ENCODE measurements around the gene GATAD2B. TPM values are rescaled to one million over a fixed set of nuclear protein-coding genes. Genes with fewer than 3 reads are reported as not detected.
"Not testable (repeated sequence)": the region's sequence is repeated elsewhere in the genome, so short reads cannot be mapped to it uniquely, and the experiment has no call there.

The GATAD2B gene
- total and polyA plus RNA-seq, 4 donors, result 4.6 to 41.7 (median 13.4) TPM

- peaks cover 0 to 10% (median 4%) of the 10 kb centered on the region in 4 donors for H3K36me3 ChIP-seq (ENCODE audit: control insufficient read depth in 4 of 4, insufficient read depth in 4 of 4, low read length in 4 of 4)
- TF ChIP-seq, protein P1, sequence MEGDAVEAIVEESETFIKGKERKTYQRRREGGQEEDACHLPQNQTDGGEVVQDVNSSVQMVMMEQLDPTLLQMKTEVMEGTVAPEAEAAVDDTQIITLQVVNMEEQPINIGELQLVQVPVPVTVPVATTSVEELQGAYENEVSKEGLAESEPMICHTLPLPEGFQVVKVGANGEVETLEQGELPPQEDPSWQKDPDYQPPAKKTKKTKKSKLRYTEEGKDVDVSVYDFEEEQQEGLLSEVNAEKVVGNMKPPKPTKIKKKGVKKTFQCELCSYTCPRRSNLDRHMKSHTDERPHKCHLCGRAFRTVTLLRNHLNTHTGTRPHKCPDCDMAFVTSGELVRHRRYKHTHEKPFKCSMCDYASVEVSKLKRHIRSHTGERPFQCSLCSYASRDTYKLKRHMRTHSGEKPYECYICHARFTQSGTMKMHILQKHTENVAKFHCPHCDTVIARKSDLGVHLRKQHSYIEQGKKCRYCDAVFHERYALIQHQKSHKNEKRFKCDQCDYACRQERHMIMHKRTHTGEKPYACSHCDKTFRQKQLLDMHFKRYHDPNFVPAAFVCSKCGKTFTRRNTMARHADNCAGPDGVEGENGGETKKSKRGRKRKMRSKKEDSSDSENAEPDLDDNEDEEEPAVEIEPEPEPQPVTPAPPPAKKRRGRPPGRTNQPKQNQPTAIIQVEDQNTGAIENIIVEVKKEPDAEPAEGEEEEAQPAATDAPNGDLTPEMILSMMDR (IDR thresholded peaks at IDR 0.05; ENCODE audit: control extremely low read depth, extremely low read depth), result no peak
- 46 to 48% methylated on average over 4 of the region's 4 CpGs for WGBS, 2 donors
- ATAC-seq (ENCODE audit: insufficient read depth, low FRiP score) (no peak), DNase-seq (peak in 1 of 3 donors; percentile 33)
- H3K9ac ChIP-seq (ENCODE audit: insufficient read depth in 1 of 2, low read length in 2 of 2), result peak overlapping the region in 1 of 2 donors; percentile 56
- H3K27ac ChIP-seq (ENCODE audit: low read depth in 1 of 2, low read length in 1 of 2), result peak overlapping the region; percentile 35 to 37
- peaks cover 6 to 25% (median 21%) of the 10 kb centered on the region in 5 donors for H3K4me1 ChIP-seq (ENCODE audit: control insufficient read depth in 5 of 5, insufficient read depth in 5 of 5, low read length in 5 of 5)
- no peaks in the 10 kb centered on the region for H3K9me3 ChIP-seq (ENCODE audit: control insufficient read depth in 4 of 4, insufficient read depth in 3 of 4, low read length in 3 of 4)
- no peaks in the 10 kb centered on the region for H3K27me3 ChIP-seq (ENCODE audit: control insufficient read depth in 3 of 3, insufficient read depth in 3 of 3, low read length in 2 of 3)
- no peak overlapping the region for H3K4me3 ChIP-seq
These were observed 2.6 kb downstream of the GATAD2B start for GRCh38 chr1:153919876-153920852.

GRCh38 chr1:153916297-153916696 lies 6.5 kb downstream of the GATAD2B start:
- Histone ChIP-seq H3K9me3 (ENCODE audit: control insufficient read depth in 4 of 4, insufficient read depth in 3 of 4, low read length in 3 of 4) (no peaks in the 10 kb centered on the region), H3K4me1 (ENCODE audit: control insufficient read depth in 5 of 5, insufficient read depth in 5 of 5, low read length in 5 of 5) (peaks cover 4 to 22% (median 12%) of the 10 kb centered on the region in 5 donors), H3K27me3 (ENCODE audit: control insufficient read depth in 3 of 3, insufficient read depth in 3 of 3, low read length in 2 of 3) (no peaks in the 10 kb centered on the region), H3K27ac (ENCODE audit: low read depth in 1 of 2, low read length in 1 of 2) (no peak overlapping the region), H3K4me3 (no peak overlapping the region), H3K36me3 (ENCODE audit: control insufficient read depth in 4 of 4, insufficient read depth in 4 of 4, low read length in 4 of 4) (peaks cover under 1 to 10% (median 5%) of the 10 kb centered on the region in 4 donors), H3K9ac (ENCODE audit: insufficient read depth in 1 of 2, low read length in 2 of 2) (no peak overlapping the region)
- WGBS, 2 donors, result 83 to 92% methylated on average over 4 of the region's 4 CpGs
- TF ChIP-seq, protein P1 (IDR thresholded peaks at IDR 0.05; ENCODE audit: control extremely low read depth, extremely low read depth), result no peak
- DNase-seq, result no peak
- ATAC-seq (ENCODE audit: insufficient read depth, low FRiP score), result no peak

- Histone ChIP-seq H3K27ac (ENCODE audit: low read depth in 1 of 2, low read length in 1 of 2) (no peak overlapping the region), H3K36me3 (ENCODE audit: control insufficient read depth in 4 of 4, insufficient read depth in 4 of 4, low read length in 4 of 4) (peaks cover 0 to 10% (median 4%) of the 10 kb centered on the region in 4 donors), H3K4me3 (no peak overlapping the region), H3K9me3 (ENCODE audit: control insufficient read depth in 4 of 4, insufficient read depth in 3 of 4, low read length in 3 of 4) (no peaks in the 10 kb centered on the region), H3K27me3 (ENCODE audit: control insufficient read depth in 3 of 3, insufficient read depth in 3 of 3, low read length in 2 of 3) (no peaks in the 10 kb centered on the region), H3K4me1 (ENCODE audit: control insufficient read depth in 5 of 5, insufficient read depth in 5 of 5, low read length in 5 of 5) (peaks cover 0 to 3% (median 0%) of the 10 kb centered on the region in 5 donors), H3K9ac (ENCODE audit: insufficient read depth in 1 of 2, low read length in 2 of 2) (no peak overlapping the region)
- TF ChIP-seq, protein P1 (IDR thresholded peaks at IDR 0.05; ENCODE audit: control extremely low read depth, extremely low read depth), result no peak
- WGBS, 2 donors, result 77 to 81% methylated on average over 2 of the region's 2 CpGs
- DNase-seq (no peak), ATAC-seq (ENCODE audit: insufficient read depth, low FRiP score) (no peak)
These were observed 10.4 kb downstream of the GATAD2B start for GRCh38 chr1:153912349-153912748.

GRCh38 chr1:153910560-153910959 lies 12.2 kb downstream of the GATAD2B start:
- not testable (repeated sequence) for H3K27me3 ChIP-seq (ENCODE audit: control insufficient read depth in 3 of 3, insufficient read depth in 3 of 3, low read length in 2 of 3); ATAC-seq (ENCODE audit: insufficient read depth, low FRiP score); DNase-seq; H3K27ac ChIP-seq (ENCODE audit: low read depth in 1 of 2, low read length in 1 of 2); H3K4me1 ChIP-seq (ENCODE audit: control insufficient read depth in 5 of 5, insufficient read depth in 5 of 5, low read length in 5 of 5); H3K36me3 ChIP-seq (ENCODE audit: control insufficient read depth in 4 of 4, insufficient read depth in 4 of 4, low read length in 4 of 4); H3K9ac ChIP-seq (ENCODE audit: insufficient read depth in 1 of 2, low read length in 2 of 2); H3K4me3 ChIP-seq; H3K9me3 ChIP-seq (ENCODE audit: control insufficient read depth in 4 of 4, insufficient read depth in 3 of 4, low read length in 3 of 4)
- 87 to 92% methylated on average over 6 of the region's 6 CpGs for WGBS, 2 donors

Measured in lung (tissue), 12 donors.